ENCODE measurements around the gene SLC28A3. TPM values are rescaled to one million over a fixed set of nuclear protein-coding genes. Genes with fewer than 3 reads are reported as not detected.
A peak's percentile ranks its signal among the peaks of the same experiment; 100 is the strongest.

The SLC28A3 gene
- total RNA-seq, 6 donors from 2014 or later, result 0.11 to 3.6 (median 0.38) TPM

- Histone ChIP-seq H3K4me3 (no peak overlapping the region), H3K9me3 (peaks cover 0 to 8% (median 0%) of the 10 kb centered on the region in 4 donors), H3K27ac (peak overlapping the region in 1 of 4 donors; percentile 37), H3K27me3 (no peaks in the 10 kb centered on the region), H3K36me3 (no peaks in the 10 kb centered on the region), H3K4me1 (no peaks in the 10 kb centered on the region)
- peak in 1 of 2 donors; percentile 68 for ATAC-seq (ENCODE audit: low FRiP score in 2 of 2)
- 50 to 68% methylated on average over 5 of the region's 5 CpGs for WGBS, 2 donors
- DNase-seq, result peak in 1 of 2 donors; percentile 52
- TF ChIP-seq POLR2AphosphoS5 (IDR thresholded peaks at IDR 0.05) (no peak), CTCF (IDR thresholded peaks at IDR 0.05) (no peak), POLR2A (IDR thresholded peaks at IDR 0.05) (no peak)
These were observed 9.3 kb downstream of the SLC28A3 start for GRCh38 chr9:84331119-84331809.

GRCh38 chr9:84330246-84330645 lies 10.3 kb downstream of the SLC28A3 start:
- Histone ChIP-seq H3K4me1 (peaks cover 0 to 2% (median 0%) of the 10 kb centered on the region in 4 donors), H3K9me3 (peaks cover 0 to 8% (median 0%) of the 10 kb centered on the region in 4 donors), H3K27ac (no peak overlapping the region), H3K36me3 (no peaks in the 10 kb centered on the region), H3K4me3 (no peak overlapping the region), H3K27me3 (no peaks in the 10 kb centered on the region)
- WGBS, 2 donors, result 82 to 92% methylated on average over 1 of the region's 1 CpG
- ATAC-seq (ENCODE audit: low FRiP score in 2 of 2), result no peak
- no peak for TF ChIP-seq POLR2AphosphoS5 (IDR thresholded peaks at IDR 0.05)
- no peak for TF ChIP-seq CTCF (IDR thresholded peaks at IDR 0.05)
- no peak for TF ChIP-seq POLR2A (IDR thresholded peaks at IDR 0.05)
- TF ChIP-seq EP300 (IDR thresholded peaks at IDR 0.05), result no peak
- DNase-seq, result no peak

- Histone ChIP-seq H3K4me3 (no peak overlapping the region), H3K27me3 (no peaks in the 10 kb centered on the region), H3K27ac (no peak overlapping the region), H3K36me3 (no peaks in the 10 kb centered on the region), H3K4me1 (peaks cover 0 to 2% (median 0%) of the 10 kb centered on the region in 4 donors), H3K9me3 (peaks cover 0 to 8% (median 0%) of the 10 kb centered on the region in 4 donors)
- no peak for ATAC-seq (ENCODE audit: low FRiP score in 2 of 2)
- DNase-seq, result no peak
- no peak for TF ChIP-seq POLR2A (IDR thresholded peaks at IDR 0.05)
- TF ChIP-seq POLR2AphosphoS5 (IDR thresholded peaks at IDR 0.05), result no peak
- no peak for TF ChIP-seq CTCF (IDR thresholded peaks at IDR 0.05)
- no peak for TF ChIP-seq EP300 (IDR thresholded peaks at IDR 0.05)
- 91% methylated on average over 3 of the region's 3 CpGs for WGBS, 2 donors
These were observed 13.4 kb downstream of the SLC28A3 start for GRCh38 chr9:84327184-84327583.

- DNase-seq (no peak), ATAC-seq (ENCODE audit: low FRiP score in 2 of 2) (no peak)
- no peak for TF ChIP-seq POLR2A (IDR thresholded peaks at IDR 0.05)
- TF ChIP-seq POLR2AphosphoS5 (IDR thresholded peaks at IDR 0.05), result no peak
- TF ChIP-seq CTCF (IDR thresholded peaks at IDR 0.05), result no peak
- TF ChIP-seq EP300 (IDR thresholded peaks at IDR 0.05), result no peak
These were observed 15.1 kb downstream of the SLC28A3 start for GRCh38 chr9:84325347-84325973.

More at GRCh38 chr9:84325347-84325973, 15.1 kb downstream of the SLC28A3 start:
- no peak overlapping the region for H3K4me3 ChIP-seq
- WGBS, 2 donors, result 73 to 74% methylated on average over 3 of the region's 3 CpGs
- no peak overlapping the region for H3K27ac ChIP-seq
- H3K27me3 ChIP-seq, result no peaks in the 10 kb centered on the region
- peaks cover 0 to 2% (median 0%) of the 10 kb centered on the region in 4 donors for H3K4me1 ChIP-seq
- H3K36me3 ChIP-seq, result no peaks in the 10 kb centered on the region
- H3K9me3 ChIP-seq, result peaks cover 0 to 8% (median 0%) of the 10 kb centered on the region in 4 donors

Data from upper lobe of left lung (tissue), 6 donors.